ENCODE data around the gene HOXB8.

The HOXB8 gene

GRCh38 chr17:48587276-48588073 lies 27.6 kb downstream of the HOXB8 start:
- H3K4me3 Mint-ChIP-seq = no peak overlapping the region
- peak overlapping the region; percentile 38 for H3K27ac Mint-ChIP-seq
- intact Hi-C loops (cut with micrococcal nuclease) = no loop called here
- peaks cover 61% of the 10 kb centered on the region for H3K4me1 Mint-ChIP-seq (ENCODE audit: low read depth)
- H3K36me3 Mint-ChIP-seq (ENCODE audit: low read depth) = no peaks in the 10 kb centered on the region
- H3K9me3 Mint-ChIP-seq = no peaks in the 10 kb centered on the region
- peaks cover 100% of the 10 kb centered on the region for H3K27me3 Mint-ChIP-seq

DNA sequence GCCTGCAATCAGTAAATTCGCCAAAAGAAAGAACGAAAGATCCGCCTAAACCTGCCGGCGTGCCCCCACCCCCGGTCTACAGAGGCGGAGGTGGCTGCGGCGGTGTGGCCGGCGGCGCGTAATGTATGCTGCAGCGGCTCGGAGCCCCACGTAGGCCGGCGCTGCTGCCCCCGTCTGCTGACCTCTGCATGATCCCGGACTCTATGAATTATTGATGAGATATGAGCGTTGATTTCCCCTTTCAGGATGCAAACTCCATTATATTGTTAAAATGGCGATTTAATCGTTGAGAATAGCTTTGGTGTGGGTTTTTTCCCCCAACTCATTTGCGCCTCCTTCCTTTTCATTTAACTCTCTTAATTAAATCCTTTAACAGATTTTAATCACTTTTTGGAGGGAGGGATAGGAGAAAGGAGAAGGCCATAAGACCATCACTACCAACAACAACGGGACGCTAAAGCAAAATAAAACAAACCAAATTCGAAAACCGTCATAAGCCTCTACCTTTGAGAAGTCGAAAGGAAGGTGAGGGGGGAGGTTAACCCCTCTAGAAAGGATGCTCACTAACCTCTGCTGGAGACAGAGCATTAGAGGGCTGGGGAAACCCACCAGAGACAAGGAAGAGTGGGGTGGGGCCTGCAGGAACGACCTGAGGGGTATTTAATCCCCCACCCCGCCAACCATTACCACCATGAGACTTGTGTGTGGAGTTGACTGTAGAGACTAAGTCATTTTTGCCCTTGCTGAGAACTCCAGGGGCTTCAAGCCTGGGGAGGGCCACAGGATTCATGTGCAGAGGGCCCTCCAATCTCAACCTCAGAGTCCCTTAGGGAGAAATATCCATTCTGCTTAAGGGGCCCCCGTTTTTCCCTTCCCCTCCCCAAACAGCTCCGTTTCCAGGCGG lies 28.5 kb downstream of the HOXB8 start:
- no peaks in the 10 kb centered on the region for H3K9me3 Mint-ChIP-seq
- peak overlapping the region; percentile 86 for H3K4me3 Mint-ChIP-seq
- H3K4me1 Mint-ChIP-seq (ENCODE audit: low read depth) = peaks cover 64% of the 10 kb centered on the region
- peaks cover 100% of the 10 kb centered on the region for H3K27me3 Mint-ChIP-seq
- H3K36me3 Mint-ChIP-seq (ENCODE audit: low read depth) = no peaks in the 10 kb centered on the region
- intact Hi-C loops (cut with micrococcal nuclease) = no loop called here
- H3K27ac Mint-ChIP-seq = peak overlapping the region; percentile 60

- H3K9me3 Mint-ChIP-seq = no peaks in the 10 kb centered on the region
- H3K4me1 Mint-ChIP-seq (ENCODE audit: low read depth) = peaks cover 69% of the 10 kb centered on the region
- H3K27ac Mint-ChIP-seq = no peak overlapping the region
- peaks cover 100% of the 10 kb centered on the region for H3K27me3 Mint-ChIP-seq
- intact Hi-C loops (cut with micrococcal nuclease) = no loop called here
- H3K4me3 Mint-ChIP-seq = no peak overlapping the region
- no peaks in the 10 kb centered on the region for H3K36me3 Mint-ChIP-seq (ENCODE audit: low read depth)
Measured at GRCh38 chr17:48584223-48584741, 30.8 kb downstream of the HOXB8 start.

DNA sequence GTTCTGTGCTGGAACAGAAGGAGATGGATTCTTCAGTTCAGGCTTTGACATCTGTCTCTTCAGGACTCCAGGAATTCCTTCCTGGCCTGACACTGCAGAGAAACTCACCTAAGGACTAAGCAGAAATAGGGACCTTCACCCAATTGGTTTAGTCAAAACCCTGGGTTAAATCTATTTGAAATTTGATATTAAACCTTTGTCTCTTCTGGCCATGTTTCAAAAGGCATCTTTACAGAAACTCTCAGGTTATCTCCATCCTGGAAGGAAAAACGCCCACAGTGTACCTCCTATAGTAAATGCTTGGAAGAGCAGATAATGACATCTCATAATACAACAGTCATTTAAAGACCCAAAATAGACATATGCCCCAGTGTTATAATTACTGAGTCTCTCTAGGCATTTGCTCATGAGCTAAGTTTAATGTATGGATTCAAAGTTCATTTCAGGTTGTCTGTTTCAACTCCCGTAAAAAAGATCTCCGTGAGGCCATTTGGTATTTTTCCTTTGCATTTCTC lies 31.3 kb downstream of the HOXB8 start:
- H3K27me3 Mint-ChIP-seq = peaks cover 100% of the 10 kb centered on the region
- no peaks in the 10 kb centered on the region for H3K36me3 Mint-ChIP-seq (ENCODE audit: low read depth)
- intact Hi-C loops (cut with micrococcal nuclease) = no loop called here
- H3K27ac Mint-ChIP-seq = no peak overlapping the region
- H3K4me1 Mint-ChIP-seq (ENCODE audit: low read depth) = peaks cover 74% of the 10 kb centered on the region
- H3K4me3 Mint-ChIP-seq = no peak overlapping the region
- no peaks in the 10 kb centered on the region for H3K9me3 Mint-ChIP-seq

DNA sequence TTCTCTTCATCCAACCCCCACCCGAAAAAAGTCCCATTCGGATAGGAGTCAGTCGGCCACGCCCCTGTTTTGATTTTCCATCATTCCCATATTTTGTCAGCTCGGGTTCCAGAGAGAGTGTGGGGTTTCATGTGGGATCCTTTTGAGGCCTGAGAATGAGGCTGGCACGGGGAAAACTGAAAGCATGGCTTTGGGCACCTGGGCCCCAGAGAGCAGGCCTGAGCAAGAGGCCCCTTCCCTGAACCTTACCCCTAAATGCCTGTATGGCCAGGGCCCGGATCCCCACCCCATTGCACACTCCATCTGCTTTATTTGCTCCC lies 32.4 kb downstream of the HOXB8 start:
- intact Hi-C loops (cut with micrococcal nuclease) = no loop called here
- Mint-ChIP-seq H3K4me1 (ENCODE audit: low read depth) (peaks cover 70% of the 10 kb centered on the region), H3K36me3 (ENCODE audit: low read depth) (no peaks in the 10 kb centered on the region), H3K4me3 (no peak overlapping the region), H3K27me3 (peaks cover 97% of the 10 kb centered on the region), H3K9me3 (no peaks in the 10 kb centered on the region), H3K27ac (no peak overlapping the region)

- Mint-ChIP-seq H3K4me3 (peak overlapping the region; percentile 60), H3K36me3 (ENCODE audit: low read depth) (no peaks in the 10 kb centered on the region), H3K9me3 (no peaks in the 10 kb centered on the region), H3K27ac (no peak overlapping the region), H3K4me1 (ENCODE audit: low read depth) (peaks cover 60% of the 10 kb centered on the region), H3K27me3 (peaks cover 95% of the 10 kb centered on the region)
- intact Hi-C loops (cut with micrococcal nuclease) = no loop called here
Measured at GRCh38 chr17:48579760-48580554, 35.1 kb downstream of the HOXB8 start.

DNA sequence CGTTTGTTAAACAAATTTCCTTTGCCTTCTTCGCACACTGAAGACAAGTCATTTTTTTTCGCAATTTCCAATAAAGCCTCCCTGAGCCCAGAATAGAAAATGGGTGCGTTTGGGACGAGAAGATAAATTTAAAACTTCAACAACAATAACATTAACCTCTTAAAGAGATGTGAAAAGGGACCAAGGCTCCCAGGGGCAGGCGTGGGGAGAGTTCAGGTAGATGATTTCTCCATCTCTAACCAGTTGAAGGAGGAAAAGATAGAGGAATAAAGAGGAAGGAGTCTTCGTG lies 35.7 kb downstream of the HOXB8 start:
- Mint-ChIP-seq H3K9me3 (no peaks in the 10 kb centered on the region), H3K4me1 (ENCODE audit: low read depth) (peaks cover 56% of the 10 kb centered on the region), H3K27ac (no peak overlapping the region), H3K4me3 (peak overlapping the region; percentile 4), H3K27me3 (peaks cover 94% of the 10 kb centered on the region), H3K36me3 (ENCODE audit: low read depth) (no peaks in the 10 kb centered on the region)
- intact Hi-C loops (cut with micrococcal nuclease) = no loop called here

- Mint-ChIP-seq H3K27me3 (peaks cover 93% of the 10 kb centered on the region), H3K36me3 (ENCODE audit: low read depth) (no peaks in the 10 kb centered on the region), H3K27ac (peak overlapping the region; percentile 60), H3K9me3 (no peaks in the 10 kb centered on the region), H3K4me3 (peak overlapping the region; percentile 68), H3K4me1 (ENCODE audit: low read depth) (peaks cover 56% of the 10 kb centered on the region)
- intact Hi-C loops (cut with micrococcal nuclease) = no loop called here
Measured at GRCh38 chr17:48578616-48579470, 36.2 kb downstream of the HOXB8 start.

DNA sequence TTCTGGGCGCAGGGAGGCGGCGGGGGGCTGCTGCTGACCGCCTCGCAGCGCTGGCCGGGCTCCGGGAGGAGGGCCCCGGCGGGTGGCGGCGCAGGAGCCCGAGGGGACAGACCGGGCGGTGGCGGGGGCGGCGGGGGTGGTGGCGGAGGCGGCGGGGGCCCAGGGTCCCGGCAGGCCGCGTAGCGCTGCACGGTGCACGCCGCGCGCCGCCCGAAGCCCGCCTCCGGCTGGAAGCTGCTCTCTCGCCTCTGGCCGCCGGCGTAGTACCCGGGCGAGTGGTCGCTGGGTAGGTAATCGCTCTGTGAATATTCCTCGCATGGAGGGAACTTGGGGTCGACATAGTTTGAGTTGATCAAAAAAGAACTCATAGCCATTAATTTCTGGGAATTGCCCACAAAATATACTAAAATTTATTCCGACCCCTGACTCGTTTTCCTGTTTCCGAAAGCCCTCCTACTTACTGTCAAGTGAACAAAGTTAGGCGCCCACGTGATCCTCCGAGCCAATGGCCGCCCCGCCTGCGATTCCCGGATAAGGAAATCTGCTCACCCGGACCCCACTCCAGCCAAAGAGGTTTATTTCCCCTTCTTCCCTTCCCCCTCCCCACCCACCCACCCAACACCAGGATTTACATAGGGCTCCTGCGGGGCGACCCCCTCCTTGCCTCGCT lies 37.0 kb downstream of the HOXB8 start, which contains the start of gene HOXB4:
Gene HOXB4, minus strand, starts transcription at position 405 of the 670 bp plus-strand sequence. Its CDS starts 31 bp downstream, at position 374.
- no peaks in the 10 kb centered on the region for H3K36me3 Mint-ChIP-seq (ENCODE audit: low read depth)
- peaks cover 56% of the 10 kb centered on the region for H3K4me1 Mint-ChIP-seq (ENCODE audit: low read depth)
- peaks cover 85% of the 10 kb centered on the region for H3K27me3 Mint-ChIP-seq
- peak within 1 kb of the TSS; percentile 60 for H3K27ac Mint-ChIP-seq
- intact Hi-C loops (cut with micrococcal nuclease) = no loop called here
- peak within 1 kb of the TSS; percentile 68 for H3K4me3 Mint-ChIP-seq
- no peaks in the 10 kb centered on the region for H3K9me3 Mint-ChIP-seq

DNA sequence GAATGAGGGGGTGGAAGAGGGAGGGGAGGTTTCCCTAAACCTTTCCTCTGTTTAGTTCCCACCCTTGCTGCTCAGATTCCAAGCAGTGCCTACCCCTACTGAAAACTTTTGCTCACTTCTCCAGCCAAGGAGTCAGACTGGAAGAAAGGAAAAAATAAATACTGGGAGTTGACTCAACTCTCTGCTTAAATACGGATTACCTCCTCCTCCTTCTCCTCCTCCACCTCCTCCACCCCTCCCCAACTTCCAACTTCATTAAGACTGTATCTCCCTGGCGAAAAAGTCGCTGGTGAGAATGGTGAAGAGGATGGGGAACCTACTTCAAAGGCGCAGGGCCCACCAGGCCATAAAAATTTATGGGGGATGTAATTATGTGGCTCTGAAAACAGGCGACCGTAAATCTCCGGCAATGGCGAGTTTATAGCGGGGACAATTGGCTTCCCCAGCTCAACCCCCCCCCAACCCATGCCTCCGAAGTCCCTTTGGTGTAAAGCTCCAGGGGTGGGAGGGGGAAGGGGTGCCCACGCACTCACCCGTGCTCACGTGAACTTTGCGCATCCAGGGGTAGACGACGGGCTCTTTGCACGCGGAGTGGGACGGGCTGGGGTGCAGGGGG lies 37.7 kb downstream of the HOXB8 start:
- Mint-ChIP-seq H3K9me3 (no peaks in the 10 kb centered on the region), H3K36me3 (ENCODE audit: low read depth) (no peaks in the 10 kb centered on the region), H3K4me1 (ENCODE audit: low read depth) (peaks cover 51% of the 10 kb centered on the region), H3K27ac (no peak overlapping the region), H3K27me3 (peaks cover 79% of the 10 kb centered on the region), H3K4me3 (peak overlapping the region; percentile 55)
- intact Hi-C loops (cut with micrococcal nuclease) = no loop called here

DNA sequence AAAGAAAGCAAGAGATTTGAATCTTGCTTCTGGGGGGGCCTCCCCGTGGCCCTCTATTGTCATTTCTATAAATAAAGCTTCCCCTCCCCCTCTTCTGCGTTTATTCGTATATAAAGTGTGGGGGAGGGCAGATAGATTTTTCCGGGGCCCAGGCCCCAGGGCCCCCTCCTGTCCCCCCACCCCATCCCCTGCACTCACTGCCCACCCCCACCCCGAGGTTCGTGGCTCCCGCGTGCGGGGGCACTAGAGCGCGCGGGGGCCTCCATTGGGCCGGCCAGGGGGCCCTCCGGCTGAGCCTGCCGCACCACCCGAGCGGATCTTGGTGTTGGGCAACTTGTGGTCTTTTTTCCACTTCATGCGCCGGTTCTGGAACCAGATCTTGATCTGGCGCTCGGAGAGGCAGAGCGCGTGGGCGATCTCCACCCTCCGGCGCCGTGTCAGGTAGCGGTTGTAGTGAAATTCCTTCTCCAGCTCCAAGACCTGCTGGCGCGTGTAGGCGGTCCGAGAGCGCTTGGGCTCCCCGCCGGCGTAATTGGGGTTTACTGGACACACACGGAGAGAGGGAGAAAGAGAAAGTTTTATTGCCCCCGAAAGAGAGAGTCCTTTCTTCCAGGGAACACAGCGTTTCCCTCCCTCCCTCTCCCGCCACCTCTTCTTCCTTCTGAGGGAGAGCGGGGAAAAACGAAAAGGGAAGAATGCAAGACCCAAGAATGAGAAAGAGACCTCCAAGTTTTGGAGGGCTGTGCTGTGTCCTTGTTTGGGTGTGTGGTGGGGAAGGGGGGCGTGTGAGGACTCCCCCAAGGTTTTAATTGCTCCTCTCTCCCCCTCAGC lies 38.4 kb downstream of the HOXB8 start:
- intact Hi-C loops (cut with micrococcal nuclease) = no loop called here
- Mint-ChIP-seq H3K4me1 (ENCODE audit: low read depth) (peaks cover 44% of the 10 kb centered on the region), H3K9me3 (no peaks in the 10 kb centered on the region), H3K4me3 (peak overlapping the region; percentile 64), H3K27ac (no peak overlapping the region), H3K36me3 (ENCODE audit: low read depth) (no peaks in the 10 kb centered on the region), H3K27me3 (peaks cover 71% of the 10 kb centered on the region)
